K562 (cell line): ENCODE data around the gene MVP. TPM values are rescaled to one million over a fixed set of nuclear protein-coding genes. Genes with fewer than 3 reads are reported as not detected.

Experiments used
- ATAC-seq: fragments of 200-7000 bp; cut with Tn5 transposase; 3 replicates; pipeline ENCODE4 v1.9.1; 2020; ENCODE audit warnings: moderate library complexity
- BruUV-seq: library from RNA; stranded (reverse); fragments of 400-500 nt; replicated peaks from 2 replicates; lab custom pipeline; 2021; lab: Mats Ljungman, UMichigan
- CTCF ChIA-PET: fragments of 300-600 bp; formaldehyde crosslinking; extraction: SDS; loops from one replicate; lab custom pipeline; 2021; ENCODE audit warnings: low intra/inter-chr PET ratio; lab: Yijun Ruan, JAX
- POLR2A ChIA-PET: fragments of 300-600, 350-650 bp; sonication (Branson Sonifier 250); formaldehyde crosslinking; extraction: SDS; loops from one replicate; lab custom pipeline; 2021; ENCODE audit warnings: antibody characterized with exemption, inconsistent platforms; lab: Yijun Ruan, JAX
- DNase-seq, 4 experiments: peaks; one replicate each; pipeline versions ENCODE4 v3.0.0 to v3.0.0-alpha.2; 2011 to 2018; ENCODE audit warnings: low spot score in 3 of 4, mixed read lengths in 3 of 4; ENCODE audit errors: extremely low read depth in 1 of 4
- FAIRE-seq: peaks from 2 replicates; lab custom pipeline; 2011; peaks lifted over from hg19 to GRCh38; lab: Jason Lieb, UNC
- H2AFZ ChIP-seq: 2 replicates; pipeline ENCODE4 v1.6.0; 2011; ENCODE audit warnings: low read depth, low read length, control low read depth, inconsistent platforms
- H3K27ac ChIP-seq: fragments of 200-600 bp; 3 replicates; pipeline ENCODE4 v1.8.0; 2011; ENCODE audit warnings: low read depth, mild to moderate bottlenecking, control low read depth, inconsistent platforms, low read length, moderate library complexity, mixed read lengths; ENCODE audit errors: extremely low read depth
- H3K27me3 ChIP-seq, 2 experiments: fragments of 300-600 bp in 1 of 2; 2 replicates in 1 of 2; 3 replicates in 1 of 2; pipeline versions ENCODE4 v1.6.0 to v1.8.0; 2011; ENCODE audit warnings: inconsistent platforms in 2 of 2, low read length in 2 of 2, mild to moderate bottlenecking in 1 of 2, mixed read lengths in 1 of 2, moderate library complexity in 1 of 2; ENCODE audit not compliant: control insufficient read depth in 2 of 2, insufficient read depth in 2 of 2
- H3K36me3 ChIP-seq: fragments of 300-600 bp; 3 replicates; pipeline ENCODE4 v1.8.0; 2011; ENCODE audit warnings: mild to moderate bottlenecking, low read length, inconsistent platforms; ENCODE audit not compliant: control insufficient read depth, insufficient read depth
- H3K4me1 ChIP-seq, 2 experiments: fragments of 200-600 bp in 1 of 2; replicated peaks in 1 of 2; 2 replicates in 1 of 2; 3 replicates in 1 of 2; pipeline versions ENCODE4 v1.5.1 to v1.8.0; 2011; ENCODE audit warnings: inconsistent platforms in 2 of 2, low read length in 2 of 2, mild to moderate bottlenecking in 1 of 2, mixed read lengths in 1 of 2, moderate library complexity in 1 of 2; ENCODE audit not compliant: control insufficient read depth in 2 of 2, insufficient read depth in 2 of 2
- H3K4me2 ChIP-seq: 2 replicates; pipeline ENCODE4 v1.6.1; 2011; ENCODE audit warnings: low read length, control low read depth, inconsistent platforms, mixed read lengths; ENCODE audit not compliant: insufficient read depth
- H3K4me3 ChIP-seq: fragments of 200-600 bp; sonication (generic), shearing (Covaris generic); 2 replicates; pipeline ENCODE4 v1.5.1; 2016; ENCODE audit warnings: control low read depth, inconsistent platforms
- H3K79me2 ChIP-seq: fragments of 200-600 bp; 3 replicates; pipeline ENCODE4 v1.8.0; 2011; ENCODE audit warnings: low read length, inconsistent platforms; ENCODE audit not compliant: control insufficient read depth, insufficient read depth
- H3K9ac ChIP-seq, 2 experiments: 2 replicates each; pipeline versions ENCODE4 v1.6.0 to v1.6.1; 2011; ENCODE audit warnings: low read depth in 2 of 2, low read length in 2 of 2, control low read depth in 1 of 2, inconsistent platforms in 1 of 2, mild to moderate bottlenecking in 1 of 2, mixed read lengths in 1 of 2; ENCODE audit not compliant: insufficient read depth in 1 of 2
- H3K9me1 ChIP-seq: one replicate; pipeline ENCODE4 v1.6.0; 2011; ENCODE audit warnings: inconsistent platforms, mild to moderate bottlenecking, low read length, moderate library complexity; ENCODE audit not compliant: control insufficient read depth, insufficient read depth
- H3K9me3 ChIP-seq: replicated peaks from 2 replicates; pipeline ENCODE4 v1.5.1; 2011; ENCODE audit warnings: low read depth, low read length, inconsistent platforms; ENCODE audit not compliant: control insufficient read depth, insufficient read depth
- H4K20me1 ChIP-seq: replicated peaks from 2 replicates; pipeline ENCODE4 v1.6.1; 2011; ENCODE audit warnings: low read length, inconsistent platforms, mixed read lengths; ENCODE audit not compliant: control insufficient read depth, insufficient read depth
- C11orf30 ChIP-seq: fragments of 450-650 bp; IDR thresholded peaks from 2 replicates; pipeline ENCODE4 v1.6.1; 2016; ENCODE audit warnings: low read depth, mild to moderate bottlenecking
- COPS2 ChIP-seq: fragments of 450-650 bp; conservative IDR thresholded peaks from 2 replicates; pipeline ENCODE4 v1.6.1; 2016; ENCODE audit warnings: mild to moderate bottlenecking, moderate library complexity
- HMBOX1 ChIP-seq: sonication (generic); IDR thresholded peaks from 2 replicates; pipeline ENCODE4 v1.6.1; 2016
- JUND ChIP-seq, 2 experiments: IDR thresholded peaks; 2 replicates in 1 of 2; 3 replicates in 1 of 2; pipeline ENCODE4 v1.6.1; 2011; ENCODE audit warnings: borderline replicate concordance in 2 of 2, low read depth in 2 of 2, low read length in 2 of 2, improper control_type of control experiment in 1 of 2, missing biosample characterization in 1 of 2, missing genetic modification characterization in 1 of 2, missing genetic modification reagents in 1 of 2
- PCBP2 ChIP-seq: fragments of 200-400 bp; formaldehyde crosslinking; IDR thresholded peaks from 2 replicates; pipeline ENCODE4 v1.6.1; 2018; ENCODE audit warnings: low read length, low read depth, mild to moderate bottlenecking, moderate library complexity; ENCODE audit not compliant: poor library complexity, severe bottlenecking
- SMARCE1 ChIP-seq: fragments of 450-650 bp; IDR thresholded peaks from 2 replicates; pipeline ENCODE4 v1.7.1; 2016; ENCODE audit warnings: mild to moderate bottlenecking
- TGIF2 ChIP-seq: sonication (generic); formaldehyde crosslinking; IDR thresholded peaks from 2 replicates; pipeline ENCODE4 v1.8.1; 2022; ENCODE audit warnings: mild to moderate bottlenecking, missing genetic modification reagents, moderate library complexity
- ZNF134 ChIP-seq: fragments of 250-450 bp; sonication (Bioruptor Pico); conservative IDR thresholded peaks from 2 replicates; pipeline ENCODE4 v1.4.0; 2020
- WGBS: fragments of 100-300 bp; shearing (Covaris generic); methylation state at CpG from one replicate; pipeline ENCODE4 v1.1.6; 2016; ENCODE audit warnings: low coverage, mixed read lengths; ENCODE audit not compliant: insufficient coverage; ENCODE audit errors: missing lambda C conversion rate; 5-methylcytosine and 5-hydroxymethylcytosine counted together
- in situ Hi-C: fragments of 300-500 bp; cut with MboI; formaldehyde crosslinking; loops from 4 replicates; pipeline ENCODE4 v1.15.0; 2018; ENCODE audit warnings: inconsistent platforms, mixed read lengths
- intact Hi-C: fragments of 100-400 bp; cut with micrococcal nuclease; formaldehyde crosslinking; loops from 2 replicates; pipeline ENCODE4 v1.14.2; 2022
- polyA plus RNA-seq, 8 experiments: library from polyadenylated mRNA; depleted of rRNA in 4 of 8; stranded (reverse) in 5 of 8; unstranded in 3 of 8; fragments of >200 nt; fragmentation: Nextera tagmentation in 2 of 8; fragmentation: Illumina TruSeq in 1 of 8; extraction: Ambion mirVana in 2 of 8; extraction: Trizol in 1 of 8; gene quantifications; 2 replicates each; pipeline versions ENCODE4 v1.2.1 to v1.2.3, GENCODE V29; 2011 to 2014; ENCODE audit warnings: inconsistent platforms in 1 of 8, missing spikeins in 1 of 8
- total RNA-seq, 7 experiments: library from RNA; depleted of rRNA in 6 of 7; stranded (reverse); fragments of >200 nt in 6 of 7; fragmentation: Illumina TruSeq in 2 of 7; extraction: Trizol in 2 of 7; gene quantifications; 2 replicates each; pipeline versions ENCODE4 v1.2.1 to v1.2.3, GENCODE V29; 2011 to 2021; ENCODE audit warnings: low replicate concordance in 1 of 7
- TF ChIP-seq, protein P1 (sequence below): sonication (generic); formaldehyde crosslinking; IDR thresholded peaks from 2 replicates; pipeline ENCODE4 v1.8.0; 2022; ENCODE audit warnings: missing genetic modification reagents, mild to moderate bottlenecking, moderate library complexity, borderline replicate concordance
- TF ChIP-seq, protein P2 (sequence below): sonication (generic); formaldehyde crosslinking; IDR thresholded peaks from 2 replicates; pipeline ENCODE4 v1.8.0; 2022; ENCODE audit warnings: mild to moderate bottlenecking, low read depth, missing genetic modification reagents

The MVP gene
- total and polyA plus RNA-seq, 9 of the 15 experiments (the other 6 are each of a cell fraction or from before 2014, with no cell fraction given), result 0.39 to 1.9 (median 0.76) TPM; not detected in 2

GRCh38 chr16:29774730-29775129, 45.5 kb upstream of the MVP start:
- ChIA-PET POLR2A (interaction anchor here (1.0 to 2.8 kb wide), 2 partner anchors 10 to 15 kb away, joined by 3 to 10 read pairs; no protein-coding TSS in a partner anchor), CTCF (no interaction called here)
- Histone ChIP-seq H3K9me1 (no peaks in the 10 kb centered on the region), H3K9me3 (no peaks in the 10 kb centered on the region), H3K79me2 (no peaks in the 10 kb centered on the region), H3K27ac (no peak overlapping the region), H3K4me2 (no peak overlapping the region), H3K4me3 (no peak overlapping the region), H2AFZ (no peak overlapping the region), H3K27me3 (peaks cover 13 to 21% of the 10 kb centered on the region in 2 experiments; a peak in 4 of 5 replicates), H4K20me1 (no peaks in the 10 kb centered on the region), H3K4me1 (peaks cover 0 to 2% of the 10 kb centered on the region in 2 experiments; a peak in 2 of 5 replicates), H3K36me3 (no peaks in the 10 kb centered on the region), H3K9ac (no peak overlapping the region)
- intact Hi-C loops (no loop called here), in situ Hi-C loops (no loop called here)
- BruUV-seq, result no TSS peak
- DNase-seq, result no peak
- FAIRE-seq, result no peak
- no peak for ATAC-seq
- TF ChIP-seq PCBP2, result no peak
- no peak for TF ChIP-seq COPS2
- peak; percentile 69 for TF ChIP-seq ZNF134 (CRISPR knock-in tag)
- WGBS, result 31% methylated on average over 5 of the region's 5 CpGs

DNA sequence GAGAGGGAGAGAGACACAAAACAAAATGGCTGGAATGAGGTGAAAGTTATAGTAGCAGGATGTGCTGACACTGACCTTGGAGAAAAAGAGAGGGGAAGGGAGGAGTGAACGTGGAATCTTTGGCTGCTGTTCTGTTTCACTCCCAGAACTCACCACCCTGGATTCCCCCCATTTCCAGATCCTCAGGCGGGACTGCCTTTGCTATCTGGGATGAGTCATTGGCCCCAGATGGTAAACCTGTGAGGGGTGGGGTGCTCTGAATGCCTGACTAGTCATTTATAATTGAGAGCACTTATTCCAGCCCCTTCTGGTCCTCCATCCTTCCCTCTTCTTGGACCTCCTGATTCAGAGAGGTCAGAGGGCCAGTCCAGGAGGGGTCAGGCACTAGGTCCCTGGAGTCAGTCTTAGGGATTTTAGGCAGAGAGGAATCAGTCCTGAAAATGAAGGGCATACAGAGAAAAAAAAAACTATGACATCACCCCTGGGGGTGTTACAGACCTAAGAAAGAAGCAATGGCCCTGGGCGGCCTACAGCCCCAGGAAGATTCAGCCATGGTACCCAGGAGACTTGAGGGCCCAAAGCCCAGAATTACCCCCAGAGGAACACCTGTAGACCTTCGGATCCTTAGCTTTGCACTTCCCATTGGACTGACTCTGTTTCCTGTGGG, 44.4 kb upstream of the MVP start:
- H3K4me3 ChIP-seq, result no peak overlapping the region
- BruUV-seq, result no TSS peak
- no peaks in the 10 kb centered on the region for H3K79me2 ChIP-seq
- peaks cover 0 to 2% of the 10 kb centered on the region in 2 experiments; a peak in 2 of 5 replicates for H3K4me1 ChIP-seq
- no peak overlapping the region for H2AFZ ChIP-seq
- POLR2A ChIA-PET, result interaction anchor here (1.0 kb wide), 1 partner anchor 14 kb away, joined by 3 read pairs; no protein-coding TSS in a partner anchor
- no peak overlapping the region for H3K27ac ChIP-seq
- no peak overlapping the region for H3K4me2 ChIP-seq
- ATAC-seq, result peak; percentile 71
- no peaks in the 10 kb centered on the region for H3K9me1 ChIP-seq
- H3K27me3 ChIP-seq, result peaks cover 22 to 33% of the 10 kb centered on the region in 2 experiments; a peak in 4 of 5 replicates
- 0 out of 2 replicates have a peak, but pooled peaks cover 3% of the 10 kb centered on the region for H4K20me1 ChIP-seq
- peak; percentile 72 for FAIRE-seq
- WGBS, result 14% methylated on average over 4 of the region's 4 CpGs
- H3K36me3 ChIP-seq, result no peaks in the 10 kb centered on the region
- CTCF ChIA-PET, result no interaction called here
- no peak overlapping the region for H3K9ac ChIP-seq
- DNase-seq, result peak; percentile 38 to 54 (median 50)
- in situ Hi-C loops (no loop called here), intact Hi-C loops (no loop called here)
- no peaks in the 10 kb centered on the region for H3K9me3 ChIP-seq
- TF ChIP-seq, protein P1, sequence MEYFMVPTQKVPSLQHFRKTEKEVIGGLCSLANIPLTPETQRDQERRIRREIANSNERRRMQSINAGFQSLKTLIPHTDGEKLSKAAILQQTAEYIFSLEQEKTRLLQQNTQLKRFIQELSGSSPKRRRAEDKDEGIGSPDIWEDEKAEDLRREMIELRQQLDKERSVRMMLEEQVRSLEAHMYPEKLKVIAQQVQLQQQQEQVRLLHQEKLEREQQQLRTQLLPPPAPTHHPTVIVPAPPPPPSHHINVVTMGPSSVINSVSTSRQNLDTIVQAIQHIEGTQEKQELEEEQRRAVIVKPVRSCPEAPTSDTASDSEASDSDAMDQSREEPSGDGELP (CRISPR knock-in tag), result peak; percentile 32; the same call in 1 of the 2 replicates
- TF ChIP-seq C11orf30 (peak; percentile 21; the same call in 1 of the 2 replicates), TGIF2 (CRISPR knock-in tag) (no peak), HMBOX1 (peak; percentile 78; the same call in 1 of the 2 replicates), JUND (IDR thresholded peaks at IDR 0.05; ENCODE audit: borderline replicate concordance, low read depth, low read length) (peak; percentile 94), JUND (tag; IDR thresholded peaks at IDR 0.05; ENCODE audit: borderline replicate concordance, low read depth, low read length) (peak; percentile 84; the same call in 2 of the 3 replicates), SMARCE1 (peak; percentile 42; the same call in 1 of the 2 replicates)
- TF ChIP-seq, protein P2, sequence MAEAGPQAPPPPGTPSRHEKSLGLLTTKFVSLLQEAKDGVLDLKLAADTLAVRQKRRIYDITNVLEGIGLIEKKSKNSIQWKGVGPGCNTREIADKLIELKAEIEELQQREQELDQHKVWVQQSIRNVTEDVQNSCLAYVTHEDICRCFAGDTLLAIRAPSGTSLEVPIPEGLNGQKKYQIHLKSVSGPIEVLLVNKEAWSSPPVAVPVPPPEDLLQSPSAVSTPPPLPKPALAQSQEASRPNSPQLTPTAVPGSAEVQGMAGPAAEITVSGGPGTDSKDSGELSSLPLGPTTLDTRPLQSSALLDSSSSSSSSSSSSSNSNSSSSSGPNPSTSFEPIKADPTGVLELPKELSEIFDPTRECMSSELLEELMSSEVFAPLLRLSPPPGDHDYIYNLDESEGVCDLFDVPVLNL, result no peak
